Heart left ventricle (tissue), 13 donors: ENCODE measurements around the gene NTN4.
"Not testable (repeated sequence)": the region's sequence is repeated elsewhere in the genome, so short reads cannot be mapped to it uniquely, and the experiment has no call there.

Source experiments
- CTCF ChIP-seq, 12 donors: fragments of 200-600 bp; sonication (generic) in 4 of 12; IDR thresholded peaks; one replicate each; pipeline versions ENCODE4 v1.5.0 to v1.8.0; 2018 to 2022; ENCODE audit warnings: antibody characterized with exemption in 12 of 12, mild to moderate bottlenecking in 5 of 12
- POLR2A ChIP-seq, 2 donors: fragments of 450-650 bp; IDR thresholded peaks; one replicate each; pipeline ENCODE4 v1.6.1; 2017; ENCODE audit warnings: antibody characterized with exemption in 2 of 2, mild to moderate bottlenecking in 2 of 2, moderate library complexity in 2 of 2
- donor health status: ischemic (EF 13 %, LVEDD 7.1; RV severe dilation, severe dysfunction).
- donor health status: DM: no; HTN: yes; CAD: no.
- donor health status: DM: no; HTN: no; CAD: no.
- donor health status: ischemic (EF 25% LVEDD 6.9; RV normal size, moderate dysfunction).
- donor health status: ischemic (EF 25% LVEDD 5.7; RV mildly dilated, moderate dysfunction).
- donor health status: ischemic (EF 35%, LVEDD 5.7; RV mildly dilated, moderate dysfunction).
- donor health status: nonischemic (EF 11% LVEDD 7.7; RV severe dilation, severe dysfunction).
- donor health status: DM: yes; HTN: yes; CAD: no.
- donor health status: PGD.
- donor health status: ischemic (EF 29% LVEDD 5.4; RV normal size, mild dysfunction).
- donor health status: nonischemic (EF 23%, LVEDD 6.1; RV moderate dilation, normal function).

- not testable (repeated sequence) for TF ChIP-seq CTCF, POLR2A (IDR thresholded peaks at IDR 0.05)
These were observed 21.6 kb upstream of the NTN4 start for GRCh38 chr12:95812155-95812554.
